Peyer's patch (tissue), 4 donors: ENCODE results near the gene EPHB1. TPM values are rescaled to one million over a fixed set of nuclear protein-coding genes. Genes with fewer than 3 reads are reported as not detected.

ENCODE experiments used
- DNase-seq, 3 donors: peaks; one replicate each; pipeline ENCODE4 v3.0.0-alpha.2; 2017 to 2019
- H3K27ac ChIP-seq, 4 donors: fragments of 200-600 bp; sonication (generic); one replicate each; pipeline ENCODE4 v1.5.1; 2016 to 2019
- H3K27me3 ChIP-seq, 2 donors: fragments of 200-600 bp; sonication (generic); one replicate each; pipeline ENCODE4 v1.5.1; 2019
- H3K36me3 ChIP-seq, 3 donors: fragments of 200-600 bp; sonication (generic); one replicate each; pipeline ENCODE4 v1.5.1; 2016 to 2019
- H3K4me1 ChIP-seq, 4 donors: fragments of 200-600 bp; sonication (generic); one replicate each; pipeline ENCODE4 v1.5.1; 2016 to 2019
- H3K4me3 ChIP-seq, 4 donors: fragments of 200-600 bp; sonication (generic); 1 replicate in 3 of 4; 2 replicates in 1 of 4; pipeline ENCODE4 v1.5.1; 2016 to 2019; ENCODE audit warnings: mild to moderate bottlenecking in 1 of 4
- H3K9me3 ChIP-seq, 4 donors: fragments of 200-600 bp; sonication (generic); one replicate each; pipeline ENCODE4 v1.5.1; 2016 to 2019; ENCODE audit warnings: mild to moderate bottlenecking in 1 of 4
- POLR2A ChIP-seq, 2 donors: fragments of 450-650 bp; IDR thresholded peaks; one replicate each; pipeline ENCODE4 v1.5.1; 2017; ENCODE audit warnings: antibody characterized with exemption in 2 of 2, mild to moderate bottlenecking in 2 of 2, moderate library complexity in 2 of 2
- total RNA-seq, 4 donors: library from RNA; depleted of rRNA; stranded (reverse); fragments of >200 nt; gene quantifications; one replicate each; pipeline ENCODE4 v1.1.0, GENCODE V29; 2016
- TF ChIP-seq, protein P1 (sequence below), 6 experiments: fragments of 450-650 bp in 4 of 6; fragments of 200-600 bp in 2 of 6; sonication (generic) in 1 of 6; IDR thresholded peaks; one replicate each; pipeline ENCODE4 v1.5.1; 2017 to 2019; ENCODE audit warnings: antibody characterized with exemption in 6 of 6, mild to moderate bottlenecking in 3 of 6, moderate library complexity in 1 of 6

EPHB1 gene
- total RNA-seq, 4 donors from 2014 or later, result 0.18 to 3.2 (median 0.68) TPM

DNA sequence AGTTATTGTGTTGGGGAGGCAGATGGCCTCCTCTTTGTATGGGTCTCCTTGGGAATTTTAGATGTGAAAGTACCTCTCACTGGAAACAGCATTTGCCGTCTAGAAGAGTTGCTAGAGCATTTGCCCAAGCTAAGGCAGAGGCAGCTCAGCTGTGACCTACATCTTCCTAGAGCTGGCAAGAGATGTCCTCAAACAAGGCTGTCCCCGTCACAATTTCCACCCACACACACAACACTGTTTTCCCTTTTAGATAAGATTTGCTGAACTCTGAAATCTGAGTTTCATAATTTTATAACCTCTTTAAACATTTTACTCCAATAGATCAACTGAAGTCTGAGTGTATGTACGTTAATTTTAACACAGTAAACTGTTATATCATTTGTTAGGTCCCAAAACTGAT is 352.6 kb downstream of the EPHB1 start:
- no peak overlapping the region for H3K4me3 ChIP-seq
- no peak overlapping the region for H3K27ac ChIP-seq
- DNase-seq, result no peak
- no peaks in the 10 kb centered on the region for H3K36me3 ChIP-seq
- no peaks in the 10 kb centered on the region for H3K9me3 ChIP-seq
- TF ChIP-seq, protein P1, sequence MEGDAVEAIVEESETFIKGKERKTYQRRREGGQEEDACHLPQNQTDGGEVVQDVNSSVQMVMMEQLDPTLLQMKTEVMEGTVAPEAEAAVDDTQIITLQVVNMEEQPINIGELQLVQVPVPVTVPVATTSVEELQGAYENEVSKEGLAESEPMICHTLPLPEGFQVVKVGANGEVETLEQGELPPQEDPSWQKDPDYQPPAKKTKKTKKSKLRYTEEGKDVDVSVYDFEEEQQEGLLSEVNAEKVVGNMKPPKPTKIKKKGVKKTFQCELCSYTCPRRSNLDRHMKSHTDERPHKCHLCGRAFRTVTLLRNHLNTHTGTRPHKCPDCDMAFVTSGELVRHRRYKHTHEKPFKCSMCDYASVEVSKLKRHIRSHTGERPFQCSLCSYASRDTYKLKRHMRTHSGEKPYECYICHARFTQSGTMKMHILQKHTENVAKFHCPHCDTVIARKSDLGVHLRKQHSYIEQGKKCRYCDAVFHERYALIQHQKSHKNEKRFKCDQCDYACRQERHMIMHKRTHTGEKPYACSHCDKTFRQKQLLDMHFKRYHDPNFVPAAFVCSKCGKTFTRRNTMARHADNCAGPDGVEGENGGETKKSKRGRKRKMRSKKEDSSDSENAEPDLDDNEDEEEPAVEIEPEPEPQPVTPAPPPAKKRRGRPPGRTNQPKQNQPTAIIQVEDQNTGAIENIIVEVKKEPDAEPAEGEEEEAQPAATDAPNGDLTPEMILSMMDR (IDR thresholded peaks at IDR 0.05), result no peak
- TF ChIP-seq POLR2A (IDR thresholded peaks at IDR 0.05), result no peak
- no peaks in the 10 kb centered on the region for H3K4me1 ChIP-seq
- H3K27me3 ChIP-seq, result no peaks in the 10 kb centered on the region

DNA sequence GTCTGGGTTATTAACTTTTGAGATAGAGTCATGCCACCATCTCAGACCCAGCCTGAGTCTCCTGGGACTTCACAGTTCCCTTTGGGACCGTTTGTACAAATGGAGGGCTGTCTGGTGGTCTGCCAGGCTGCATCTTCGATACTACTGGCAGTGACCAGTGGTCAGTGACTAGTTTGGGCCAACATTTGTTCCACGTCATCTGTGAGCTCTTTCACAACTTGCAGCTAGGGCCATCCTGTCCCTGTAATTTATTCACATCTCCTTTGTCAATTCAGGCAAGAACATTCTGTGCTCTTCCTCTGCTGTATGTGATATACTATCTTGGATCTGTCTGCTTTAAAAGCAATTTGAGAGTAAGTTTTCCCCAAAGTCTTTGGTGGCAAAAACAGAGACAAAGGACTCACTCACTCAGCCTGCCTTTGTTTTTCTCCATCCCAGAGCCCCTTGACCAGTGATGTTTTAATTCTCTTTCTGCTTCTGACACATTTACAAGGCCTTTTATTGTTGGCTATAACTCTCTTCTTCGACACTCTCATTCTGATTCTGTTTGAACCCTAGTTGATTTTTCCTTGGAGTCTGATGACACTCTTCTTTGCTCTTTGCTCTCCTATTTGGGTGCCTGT is 353.4 kb downstream of the EPHB1 start:
- DNase-seq, result no peak
- no peaks in the 10 kb centered on the region for H3K4me1 ChIP-seq
- no peak overlapping the region for H3K27ac ChIP-seq
- no peak overlapping the region for H3K4me3 ChIP-seq
- TF ChIP-seq, protein P1 (IDR thresholded peaks at IDR 0.05), result no peak
- TF ChIP-seq POLR2A (IDR thresholded peaks at IDR 0.05), result no peak
- H3K36me3 ChIP-seq, result no peaks in the 10 kb centered on the region
- H3K9me3 ChIP-seq, result no peaks in the 10 kb centered on the region
- H3K27me3 ChIP-seq, result no peaks in the 10 kb centered on the region

DNA sequence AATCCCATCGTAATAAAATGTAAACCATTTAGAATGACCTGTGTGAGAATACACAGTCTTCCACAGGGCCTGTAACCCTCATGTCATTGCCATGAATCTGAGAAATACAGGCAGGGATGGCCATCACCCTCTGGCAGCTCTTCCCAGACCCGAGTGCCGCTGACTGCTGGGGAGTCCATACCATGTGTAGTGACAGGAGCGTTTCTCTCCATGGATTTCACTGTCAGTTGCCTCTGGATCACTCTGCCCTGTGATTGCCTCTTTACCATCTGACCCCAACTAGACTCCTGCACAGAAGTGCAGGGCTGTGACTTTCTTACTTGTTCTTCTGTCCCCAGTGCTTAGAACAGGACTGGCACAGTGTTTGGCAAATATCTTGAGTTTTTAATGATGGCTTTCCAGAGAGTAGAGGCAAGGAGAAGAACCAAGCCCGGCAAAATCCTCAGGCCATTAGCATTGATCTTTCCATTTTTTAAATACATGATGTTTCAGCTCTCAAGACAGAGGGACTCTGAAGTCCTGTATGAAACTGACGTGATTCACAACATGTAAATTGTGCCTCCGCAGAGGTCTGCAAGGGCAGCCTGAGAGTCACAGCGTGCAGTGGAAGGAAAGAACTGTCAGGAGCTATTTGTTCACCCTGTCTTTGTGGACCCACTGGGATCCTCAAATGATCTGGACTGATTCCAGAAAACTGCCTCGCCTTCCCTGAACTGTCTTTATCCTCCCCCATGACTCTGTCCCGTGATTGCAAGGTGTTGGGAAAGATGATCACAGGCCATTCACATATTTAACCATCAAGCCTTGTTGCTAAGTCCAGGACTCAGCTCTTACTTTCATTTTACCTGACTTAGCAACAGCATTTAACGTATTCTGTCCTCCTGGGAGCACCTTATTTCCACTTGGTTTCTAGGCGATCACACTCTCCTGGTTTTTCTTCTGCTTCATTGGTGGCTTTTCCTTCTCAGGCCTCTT is 354.9 kb downstream of the EPHB1 start:
- Histone ChIP-seq H3K36me3 (no peaks in the 10 kb centered on the region), H3K4me1 (no peaks in the 10 kb centered on the region), H3K27ac (no peak overlapping the region), H3K9me3 (no peaks in the 10 kb centered on the region), H3K27me3 (no peaks in the 10 kb centered on the region), H3K4me3 (no peak overlapping the region)
- DNase-seq, result no peak
- no peak for TF ChIP-seq POLR2A (IDR thresholded peaks at IDR 0.05)
- TF ChIP-seq, protein P1 (IDR thresholded peaks at IDR 0.05), result no peak

DNA sequence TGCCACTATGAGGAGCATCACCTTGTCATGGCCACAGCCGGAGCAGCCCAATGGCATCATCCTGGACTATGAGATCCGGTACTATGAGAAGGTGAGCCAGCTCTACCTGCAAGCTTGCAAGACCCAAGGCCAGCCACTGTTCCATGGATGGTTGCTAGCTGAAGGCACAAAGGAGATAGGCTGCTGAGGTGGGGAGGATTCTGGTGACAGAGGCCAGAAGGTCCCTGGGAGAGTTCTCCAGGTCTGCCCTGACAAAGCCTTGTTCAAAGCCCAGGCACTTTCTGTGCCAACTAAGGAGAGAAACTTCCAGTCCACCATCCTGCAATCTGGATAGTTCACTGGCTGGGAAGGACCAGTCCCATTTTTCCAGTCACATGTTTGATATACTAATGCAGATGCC is 359.1 kb downstream of the EPHB1 start:
- H3K27ac ChIP-seq, result no peak overlapping the region
- no peaks in the 10 kb centered on the region for H3K27me3 ChIP-seq
- DNase-seq, result no peak
- no peaks in the 10 kb centered on the region for H3K9me3 ChIP-seq
- no peak overlapping the region for H3K4me3 ChIP-seq
- H3K36me3 ChIP-seq, result no peaks in the 10 kb centered on the region
- no peak for TF ChIP-seq POLR2A (IDR thresholded peaks at IDR 0.05)
- TF ChIP-seq, protein P1 (IDR thresholded peaks at IDR 0.05), result no peak
- H3K4me1 ChIP-seq, result no peaks in the 10 kb centered on the region

DNA sequence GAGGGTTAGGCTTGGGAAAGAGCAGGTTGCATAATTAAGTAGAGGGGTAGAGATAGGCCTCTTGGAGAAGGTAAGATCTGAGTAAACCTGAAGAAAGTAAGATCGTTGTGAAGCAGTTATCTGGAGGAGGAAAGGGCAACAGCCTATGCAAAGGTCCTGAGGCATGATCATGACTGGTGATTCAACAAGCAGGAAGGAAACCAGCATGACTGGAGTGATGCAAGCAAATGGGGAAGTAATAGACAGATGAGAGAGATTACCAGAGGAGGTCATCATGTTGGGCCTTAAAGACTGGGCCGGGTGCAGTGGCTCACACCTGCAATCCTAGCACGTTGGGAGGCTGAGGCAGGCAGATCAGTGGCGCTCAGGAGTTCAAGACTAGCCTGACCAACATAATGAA is 360.2 kb downstream of the EPHB1 start:
- Histone ChIP-seq H3K27me3 (no peaks in the 10 kb centered on the region), H3K4me1 (no peaks in the 10 kb centered on the region), H3K4me3 (no peak overlapping the region), H3K36me3 (no peaks in the 10 kb centered on the region), H3K27ac (no peak overlapping the region), H3K9me3 (no peaks in the 10 kb centered on the region)
- no peak for TF ChIP-seq POLR2A (IDR thresholded peaks at IDR 0.05)
- TF ChIP-seq, protein P1 (IDR thresholded peaks at IDR 0.05), result no peak
- DNase-seq, result no peak
